Right lung (tissue), 5 donors: ENCODE data around the gene ADAMTS18. TPM values are rescaled to one million over a fixed set of nuclear protein-coding genes. Genes with fewer than 3 reads are reported as not detected.

Source experiments
- polyA plus RNA-seq, 5 donors: library from polyadenylated mRNA; unstranded; fragments of 120-200 nt; gene quantifications; one replicate each; pipeline versions ENCODE4 v1.2.1 to v1.2.3, GENCODE V29; 2013; ENCODE audit warnings: inconsistent platforms in 1 of 5, low replicate concordance in 1 of 5; ENCODE audit not compliant: insufficient read length in 5 of 5, insufficient read depth in 1 of 5

Gene ADAMTS18
- polyA plus RNA-seq, 5 donors = 2.1 to 3.4 (median 3.0) TPM

Other genes starting within 250 kb of the ADAMTS18 start
- gene MON1B, start 243.8 kb downstream of the ADAMTS18 start, polyA plus RNA-seq = 10 to 100 TPM; 19.7 to 27.2 (median 21.6) TPM
- 1 to 10 TPM; 2.7 to 5.4 (median 3.5) TPM for gene SYCE1L, start 235.6 kb downstream of the ADAMTS18 start, polyA plus RNA-seq